Measurements from ENCODE around the gene CLCN7. TPM values are rescaled to one million over a fixed set of nuclear protein-coding genes. Genes with fewer than 3 reads are reported as not detected.

Gene CLCN7
- total RNA-seq: 47.3 TPM

GRCh38 chr16:1474796-1475551, at the start of gene CLCN7:
Gene CLCN7 (minus strand): TSS chr16:1475028. CDS start chr16:1474974, 54 bp downstream.

GRCh38 chr16:1492923-1493745, 18.3 kb upstream of the CLCN7 start, which contains the start of gene TELO2:
Gene TELO2 (plus strand): TSS chr16:1493360. CDS start chr16:1494282, 922 bp downstream.

GRCh38 chr16:1488619-1489018, 13.8 kb upstream of the CLCN7 start, which contains the start of gene PTX4:
Gene PTX4 (minus strand): TSS chr16:1488944. CDS start chr16:1488909, 35 bp downstream.

GRCh38 chr16:1443980-1444729, 30.7 kb downstream of the CLCN7 start, which contains the start of gene CCDC154:
Gene CCDC154 (minus strand): TSS chr16:1444556. CDS start chr16:1444322, 234 bp downstream.

GRCh38 chr16:1430759-1431496, 43.9 kb downstream of the CLCN7 start, which contains the start of gene PERCC1:
Gene PERCC1 (plus strand): TSS chr16:1431078. CDS start chr16:1432594, 1,516 bp downstream.

GRCh38 chr16:1414532-1415260, 60.1 kb downstream of the CLCN7 start, which contains the start of gene UNKL:
Gene UNKL (minus strand): TSS chr16:1414704. CDS start chr16:1414691, 13 bp downstream.

Other genes starting within 250 kb of the CLCN7 start
- not detected for gene TPSG1, start 249.8 kb downstream of the CLCN7 start, total RNA-seq
- 0.46 TPM for gene TPSB2, start 244.8 kb downstream of the CLCN7 start, total RNA-seq
- gene TPSAB1, start 234.3 kb downstream of the CLCN7 start, total RNA-seq: not detected
- not detected for gene TPSD1, start 219.0 kb downstream of the CLCN7 start, total RNA-seq
- gene UBE2I, start 165.4 kb downstream of the CLCN7 start, total RNA-seq: 48.7 TPM
- 61.8 TPM for gene BAIAP3, start 141.4 kb downstream of the CLCN7 start, total RNA-seq
- gene TSR3, start 123.2 kb downstream of the CLCN7 start, total RNA-seq: 43.6 TPM
- 31.1 TPM for gene GNPTG, start 123.1 kb downstream of the CLCN7 start, total RNA-seq
- 16.4 TPM for gene UNKL, start 60.3 kb downstream of the CLCN7 start, total RNA-seq
- gene UQCC4, start 54.3 kb downstream of the CLCN7 start, total RNA-seq: 12.0 TPM
- not detected for gene PERCC1, start 44.0 kb downstream of the CLCN7 start, total RNA-seq
- gene CCDC154, start 30.5 kb downstream of the CLCN7 start, total RNA-seq: 0.23 TPM
- 0.23 TPM for gene PTX4, start 13.9 kb upstream of the CLCN7 start, total RNA-seq
- gene TELO2, start 18.3 kb upstream of the CLCN7 start, total RNA-seq: 19.6 TPM
- gene TMEM204, start 58.6 kb upstream of the CLCN7 start, total RNA-seq: 3.2 TPM
- 42.7 TPM for gene IFT140, start 137.0 kb upstream of the CLCN7 start, total RNA-seq
- gene CRAMP1, start 137.3 kb upstream of the CLCN7 start, total RNA-seq: 10.1 TPM
- 35.1 TPM for gene JPT2, start 203.3 kb upstream of the CLCN7 start, total RNA-seq
- gene MAPK8IP3, start 231.2 kb upstream of the CLCN7 start, total RNA-seq: 85.8 TPM

All from diencephalon (tissue), 1 donor.